Stimulated activated CD4-positive, alpha-beta T cell treated with anti-CD3 and anti-CD28 coated beads, TNF-alpha, amount 100 ng/mL, for 48 hours (primary cell): ENCODE data around the gene DBT.

Experiments used
- DNase-seq, 3 donors: peaks; one replicate each; pipeline ENCODE4 v3.0.0-alpha.2; 2020; ENCODE audit warnings: low read depth in 3 of 3

The DBT gene

GRCh38 chr1:100198596-100198995 is 51.0 kb downstream of the DBT start:
- no peak for DNase-seq

- no peak for DNase-seq
These were observed 61.0 kb downstream of the DBT start for GRCh38 chr1:100188617-100189016.

- no peak for DNase-seq
These were observed 61.7 kb downstream of the DBT start for GRCh38 chr1:100187912-100188311.

GRCh38 chr1:100184536-100184935 is 65.1 kb downstream of the DBT start:
- no peak for DNase-seq

GRCh38 chr1:100183370-100183769 is 66.3 kb downstream of the DBT start:
- DNase-seq = no peak

- no peak for DNase-seq
These were observed 71.5 kb downstream of the DBT start, which contains the start of gene LRRC39 for GRCh38 chr1:100178091-100178490. TSS of gene LRRC39 (minus strand) at chr1:100178256. CDS start at chr1:100168516, 9,740 bp downstream.

GRCh38 chr1:100177295-100178041 is 72.2 kb downstream of the DBT start:
- DNase-seq = no peak

- DNase-seq = no peak
These were observed 81.6 kb downstream of the DBT start for GRCh38 chr1:100168051-100168450.

- DNase-seq = no peak
These were observed 84.9 kb downstream of the DBT start for GRCh38 chr1:100164702-100165101.

- DNase-seq = no peak
These were observed 85.4 kb downstream of the DBT start for GRCh38 chr1:100164216-100164615.

- DNase-seq = no peak
These were observed 86.8 kb downstream of the DBT start for GRCh38 chr1:100162881-100163280.

GRCh38 chr1:100152271-100152670 is 97.4 kb downstream of the DBT start:
- DNase-seq = no peak

GRCh38 chr1:100151679-100152078 is 98.0 kb downstream of the DBT start:
- no peak for DNase-seq

- DNase-seq = no peak
These were observed 101.8 kb downstream of the DBT start for GRCh38 chr1:100147875-100148274.

- no peak for DNase-seq
These were observed 102.7 kb downstream of the DBT start for GRCh38 chr1:100146958-100147357.

GRCh38 chr1:100145116-100145515 is 104.5 kb downstream of the DBT start:
- DNase-seq = no peak

GRCh38 chr1:100142343-100142742 is 107.3 kb downstream of the DBT start:
- no peak for DNase-seq

GRCh38 chr1:100141192-100141591 is 108.4 kb downstream of the DBT start:
- DNase-seq = no peak

- DNase-seq = no peak
These were observed 112.0 kb downstream of the DBT start for GRCh38 chr1:100137602-100138001.
